Left lobe of liver (tissue), 2 donors: ENCODE results near the gene OR10G3. TPM values are rescaled to one million over a fixed set of nuclear protein-coding genes. Genes with fewer than 3 reads are reported as not detected.

Source experiments
- ATAC-seq: fragments of 200-7000 bp; cut with Tn5 transposase; one replicate; pipeline ENCODE4 v1.9.1; 2020; ENCODE audit warnings: mild to moderate bottlenecking, moderate library complexity
- DNase-seq: peaks from one replicate; pipeline ENCODE4 v3.0.0-alpha.2; 2020; ENCODE audit warnings: low spot score
- total RNA-seq: library from RNA; stranded (reverse); gene quantifications from one replicate; pipeline ENCODE4 v1.2.1, GENCODE V29; 2021
- donor health status: DM: no; HTN: no; CAD: no; lungs with moderate emphysema.
- donor health status: DM: no; HTN: yes; CAD: no.

OR10G3 gene
- total RNA-seq, 1 donor from 2014 or later, result not detected

DNA sequence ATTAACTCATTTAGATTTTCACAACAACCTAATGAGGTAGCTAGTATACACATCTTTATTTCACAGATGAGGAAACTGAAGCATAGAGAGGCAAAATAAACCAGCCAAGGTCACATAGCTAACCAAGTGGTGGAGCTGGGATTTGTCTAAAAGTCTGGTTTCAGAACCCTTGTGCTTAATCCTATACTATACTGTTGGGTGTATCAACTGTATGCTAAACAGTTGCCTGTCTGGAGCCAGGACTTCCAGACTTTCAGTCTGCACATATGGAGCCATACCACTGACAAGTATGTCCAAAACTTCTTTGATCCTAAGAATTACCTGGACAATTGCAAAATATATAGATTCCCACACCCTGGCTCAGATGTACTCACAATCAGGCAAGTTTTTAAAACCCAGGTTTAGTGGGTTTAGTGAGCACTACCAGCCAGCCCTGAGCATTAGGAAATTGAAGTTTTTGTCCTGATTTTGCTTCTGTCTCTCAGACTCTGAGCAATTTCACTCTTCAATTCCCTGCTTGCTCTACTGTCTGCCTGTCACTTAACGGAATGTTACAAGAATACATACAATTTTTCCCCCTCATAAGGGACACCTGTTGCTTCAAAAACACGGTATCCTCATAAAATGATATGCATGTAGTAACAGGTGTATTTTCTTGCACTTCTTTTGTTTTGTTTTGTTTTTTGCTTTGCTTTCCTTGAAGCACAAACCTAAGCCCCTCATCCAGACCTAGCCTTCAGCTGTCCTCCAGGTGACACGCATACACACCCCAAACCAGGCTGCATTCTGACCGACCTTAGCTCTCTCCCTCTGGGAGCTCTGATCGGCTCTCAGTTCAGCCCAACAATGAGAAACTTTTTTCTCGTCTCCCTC is 44.1 kb downstream of the OR10G3 start:
- DNase-seq, result no peak
- ATAC-seq, result no peak

DNA sequence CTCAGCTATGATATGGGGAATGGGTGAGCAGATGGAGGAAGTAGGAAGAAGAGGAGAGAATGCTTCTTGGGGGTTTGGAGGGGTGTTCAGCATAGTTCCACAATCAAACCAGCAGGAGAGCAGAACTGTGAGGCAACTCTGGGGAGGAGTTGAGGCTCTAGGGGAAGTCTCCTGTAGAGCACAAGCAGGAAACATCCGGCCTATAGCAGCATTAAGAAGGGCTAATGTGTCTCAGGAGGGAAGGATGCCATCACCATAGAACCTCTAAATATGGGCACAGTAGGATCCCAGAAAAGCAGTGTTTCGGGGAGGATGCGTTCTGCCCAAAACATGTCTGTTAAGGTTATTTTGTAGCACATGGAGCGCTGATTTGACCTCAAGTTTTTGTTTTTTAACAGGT is 45.3 kb downstream of the OR10G3 start:
- ATAC-seq (no peak), DNase-seq (no peak)

DNA sequence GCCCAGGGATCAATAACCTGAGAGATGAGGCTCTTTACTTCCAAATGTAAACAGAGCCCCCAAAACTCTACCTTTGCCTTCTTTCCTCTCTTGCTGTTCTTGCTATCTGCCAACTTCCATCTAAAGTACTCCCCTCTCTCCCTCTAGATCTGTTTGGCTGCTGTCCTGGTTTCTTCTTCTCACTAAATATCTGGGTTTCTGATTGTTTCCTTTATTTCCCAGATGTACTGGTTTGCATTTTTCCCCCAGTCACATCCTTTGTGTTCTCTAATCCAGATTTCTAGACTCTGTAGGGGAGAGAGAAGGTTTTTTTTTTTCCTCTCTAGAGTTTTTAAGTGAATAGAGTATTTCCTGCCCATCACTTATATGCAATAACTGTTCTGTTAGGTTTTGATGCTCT is 46.6 kb downstream of the OR10G3 start:
- DNase-seq (no peak), ATAC-seq (no peak)

DNA sequence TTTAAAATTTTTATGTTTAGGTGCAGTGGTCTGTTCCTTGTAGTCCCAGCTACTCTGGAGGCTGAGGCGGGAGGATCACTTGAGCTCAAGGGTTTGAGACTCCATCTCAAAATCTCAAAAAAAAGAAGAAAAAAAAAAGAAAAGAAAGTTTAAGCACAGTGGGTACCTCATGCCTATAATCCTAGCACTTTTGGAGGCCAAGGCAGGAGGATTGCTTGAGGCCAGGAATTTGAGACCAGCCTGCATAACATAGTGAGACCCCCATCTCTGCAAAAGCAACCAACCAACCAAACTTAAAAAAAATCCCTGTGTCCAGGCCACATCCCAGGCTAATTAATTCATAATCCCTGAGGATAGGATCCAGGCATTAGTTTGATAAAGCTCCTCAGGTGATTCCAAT is 50.4 kb downstream of the OR10G3 start:
- ATAC-seq (no peak), DNase-seq (no peak)

DNA sequence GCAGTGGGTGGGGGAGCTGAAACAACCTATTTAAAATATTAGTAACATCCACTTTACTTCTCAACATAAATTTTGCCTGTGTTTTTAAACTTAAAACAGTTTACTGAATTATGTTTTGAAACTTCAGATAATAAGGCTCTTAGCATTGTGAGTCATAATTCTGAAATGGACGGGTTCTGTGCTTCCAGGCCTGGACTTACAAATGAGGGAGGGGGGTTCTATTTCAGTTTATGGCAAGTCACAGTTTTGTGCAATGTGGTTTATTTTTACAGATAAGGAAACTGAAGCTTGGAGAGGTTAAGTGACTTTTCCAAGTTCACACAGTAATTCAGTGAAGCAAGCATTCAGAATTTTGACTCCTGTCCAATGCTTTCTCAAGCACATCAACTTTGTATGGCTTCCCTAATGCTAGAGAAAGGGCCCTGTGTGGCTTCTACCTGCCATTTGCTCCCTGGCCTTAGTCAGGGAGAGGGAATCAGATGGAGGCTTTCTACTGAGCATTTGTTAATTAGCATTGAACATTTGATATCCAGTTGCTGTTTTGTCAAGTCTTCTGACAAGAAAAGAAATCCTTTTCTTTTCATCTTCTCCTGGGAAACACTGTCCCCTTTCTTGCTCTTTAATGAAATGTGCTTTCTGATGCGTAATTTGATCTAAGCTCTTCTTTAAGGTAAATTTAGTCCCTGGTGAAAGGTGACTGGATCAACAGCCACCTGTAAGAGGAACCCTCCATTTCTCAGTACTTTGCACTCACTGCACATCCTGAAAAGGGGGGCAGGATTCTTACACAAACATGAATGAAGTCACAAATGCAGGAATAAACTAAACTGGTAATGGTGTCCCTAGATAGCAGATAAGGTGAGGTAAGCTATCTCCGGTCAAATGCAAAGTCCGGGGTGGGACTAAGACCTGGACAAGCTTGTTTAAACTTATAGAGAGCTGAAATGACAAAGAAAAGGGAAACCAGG is 51.2 kb downstream of the OR10G3 start:
- DNase-seq, result no peak
- no peak for ATAC-seq

DNA sequence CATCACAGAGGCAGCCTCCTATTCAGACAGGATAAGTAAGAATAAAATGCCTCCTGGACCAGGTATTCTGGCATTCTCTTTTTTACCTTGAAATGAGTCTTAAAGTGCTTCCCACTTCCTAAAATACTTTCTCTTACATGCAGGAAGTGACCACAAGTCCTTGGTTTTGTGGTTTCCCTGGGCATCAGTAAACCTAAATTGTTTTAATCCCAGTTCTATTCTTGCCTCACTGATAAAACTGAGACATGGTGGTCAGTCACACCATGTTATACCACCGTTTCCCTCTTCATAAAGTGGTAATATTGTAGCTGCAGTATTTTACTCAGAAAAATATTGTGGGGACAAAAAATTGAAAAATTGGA is 52.6 kb downstream of the OR10G3 start:
- ATAC-seq, result no peak
- DNase-seq, result no peak

DNA sequence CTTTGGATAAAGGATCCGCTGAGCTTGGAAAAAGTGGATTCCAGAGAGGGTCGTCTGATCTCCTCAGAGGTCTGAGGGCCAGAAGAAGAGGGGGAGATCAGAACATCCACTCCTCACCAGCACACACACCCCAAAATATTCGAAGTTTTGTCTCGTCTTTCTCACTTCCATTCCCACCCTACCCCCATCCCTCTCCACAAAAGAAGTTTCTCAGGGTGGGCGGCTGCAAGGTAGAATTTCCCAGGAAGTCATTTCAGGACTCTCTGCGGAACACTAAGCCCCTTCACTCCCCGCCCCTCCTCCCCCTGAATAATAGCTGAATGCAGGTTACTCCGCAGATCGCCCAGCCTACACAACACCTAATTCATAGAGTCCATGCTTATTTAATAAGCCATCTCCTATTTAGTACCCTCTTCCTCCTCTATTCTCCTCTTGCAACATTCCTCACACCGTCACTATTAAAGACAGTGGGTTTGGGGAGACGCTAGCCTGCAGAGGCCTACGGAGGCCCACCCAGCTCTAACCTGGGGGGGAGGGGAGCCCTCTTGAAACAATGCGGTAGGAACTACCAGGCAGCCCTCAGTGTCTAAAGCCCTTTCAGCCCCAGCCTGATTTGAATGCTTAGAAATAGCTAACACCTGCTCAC is 53.1 kb downstream of the OR10G3 start:
- no peak for DNase-seq
- ATAC-seq, result no peak

DNA sequence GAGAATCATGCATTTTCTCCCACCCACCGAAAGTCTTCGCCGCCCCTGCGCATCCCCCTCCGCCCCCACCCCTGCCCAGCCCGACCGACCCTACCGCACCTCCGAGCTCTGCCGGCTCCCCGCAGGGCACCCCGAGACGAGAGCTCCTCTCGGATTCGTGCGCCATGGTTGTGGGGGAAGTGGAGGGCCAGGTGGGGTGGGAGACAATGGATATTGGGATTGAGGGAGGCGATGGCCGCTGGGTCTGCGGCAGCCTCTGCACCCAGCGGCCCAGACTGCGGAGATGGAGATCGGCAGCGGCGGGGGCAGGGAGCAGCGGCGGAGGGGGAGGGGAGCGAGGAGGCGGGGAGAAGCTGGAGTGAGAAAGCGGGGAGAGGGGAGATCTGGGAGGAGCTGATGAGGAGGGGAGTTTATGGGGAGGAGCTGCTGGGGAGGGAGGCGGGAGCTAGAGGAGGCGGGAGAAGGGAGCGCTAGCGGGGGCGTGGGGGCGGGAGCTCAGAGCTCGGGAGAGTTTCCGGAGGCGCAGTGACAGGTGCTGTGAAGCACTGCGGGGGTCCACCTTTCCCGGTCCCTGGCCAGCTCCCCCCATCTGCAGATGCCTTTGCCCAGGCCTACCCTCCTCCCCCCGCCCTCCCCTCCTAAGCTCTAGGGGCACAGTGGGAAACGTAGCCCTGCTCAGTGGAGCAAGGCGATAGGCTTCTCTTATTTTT is 53.8 kb downstream of the OR10G3 start, which contains the start of gene SALL2:
SALL2 (minus strand) TSS at position 385 of the 710 bp plus-strand sequence; CDS start at position 166, 219 bp downstream.
- peak; percentile 86 for ATAC-seq

DNA sequence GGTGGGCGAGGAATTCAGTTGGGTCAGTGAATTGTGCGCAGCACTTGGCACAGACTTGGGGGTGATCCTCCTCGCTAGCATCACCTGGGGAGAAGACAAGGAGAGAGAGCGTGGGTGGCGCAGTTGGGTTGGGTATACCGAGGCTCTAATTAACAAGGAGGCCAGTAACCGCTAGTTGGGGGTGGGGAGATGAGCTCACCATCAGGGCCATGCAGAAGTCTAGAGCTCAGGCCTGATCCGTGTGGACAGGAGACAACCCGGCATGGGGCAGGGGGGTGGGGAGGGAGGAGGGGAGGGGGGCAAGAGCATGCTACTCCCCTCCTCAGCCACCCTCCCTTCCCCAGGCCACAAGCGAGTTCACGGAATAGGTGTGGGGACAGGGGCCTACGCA is 54.3 kb downstream of the OR10G3 start:
- DNase-seq (no peak), ATAC-seq (no peak)

More for the DNA sequence above, 53.8 kb downstream of the OR10G3 start, which contains the start of gene SALL2:
- peak; percentile 52 for DNase-seq

DNA sequence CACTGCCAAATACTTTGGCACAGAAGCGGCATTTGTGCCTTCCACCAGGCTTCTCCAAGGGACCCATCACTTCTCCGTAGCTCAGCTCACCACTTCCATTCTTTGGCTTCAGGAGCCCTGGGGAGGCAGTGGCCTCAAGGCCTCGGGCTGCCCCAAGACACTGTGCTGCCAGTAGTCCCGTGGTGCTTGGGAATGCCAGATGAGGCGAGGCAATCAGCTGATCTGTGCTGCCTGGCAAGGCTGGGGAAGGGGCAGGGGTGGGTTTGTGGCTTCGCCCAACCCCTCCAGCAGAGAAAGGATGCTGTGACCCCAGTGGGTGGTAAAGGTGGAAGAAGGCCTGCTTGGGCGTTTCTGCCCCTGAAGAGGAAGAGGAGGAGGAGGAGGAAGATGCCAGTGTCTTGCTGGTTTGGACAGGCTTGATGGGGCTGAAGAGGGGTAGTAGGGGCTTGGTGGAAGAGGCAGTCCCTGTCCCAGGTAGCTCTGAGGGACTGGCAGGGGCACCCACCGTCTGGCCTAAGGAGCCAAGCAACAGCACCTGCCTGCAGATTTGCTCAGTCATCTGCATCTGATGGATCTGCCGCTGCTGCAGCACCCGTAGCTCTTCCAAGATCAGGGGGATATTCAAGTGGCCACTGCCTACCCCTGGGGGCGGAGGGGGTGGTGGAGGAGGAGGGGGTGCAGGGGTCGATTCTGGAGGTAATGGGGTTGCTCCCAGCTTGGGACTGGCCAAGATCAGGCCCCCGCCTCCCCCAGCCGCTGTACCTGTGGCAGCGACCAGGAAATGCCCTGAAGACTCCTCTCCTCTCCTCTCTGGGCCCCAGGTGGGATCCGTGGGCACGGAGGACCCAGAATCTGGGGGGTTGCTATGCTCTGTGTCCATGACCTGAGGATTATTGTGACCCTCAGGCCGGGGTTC is 55.0 kb downstream of the OR10G3 start:
- ATAC-seq (no peak), DNase-seq (no peak)

DNA sequence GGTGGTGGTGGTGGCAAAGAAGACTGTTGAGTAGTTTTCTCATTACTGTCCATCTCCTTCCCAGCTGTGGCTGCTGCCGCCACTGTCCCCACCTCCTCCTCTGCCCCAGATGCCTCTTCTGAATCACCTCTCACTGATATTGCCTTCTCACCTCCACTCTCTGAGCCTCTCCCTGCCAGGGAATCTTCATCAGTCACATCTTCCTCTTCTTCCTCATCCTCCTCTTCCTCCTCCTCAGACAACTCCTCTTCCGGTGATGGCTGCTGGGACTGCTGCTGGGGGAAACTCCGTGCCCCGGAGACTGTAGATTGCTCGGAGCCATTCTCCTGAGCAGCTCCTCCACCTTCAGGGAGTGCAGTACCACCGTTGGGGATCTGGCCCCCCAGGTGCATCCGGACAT is 56.7 kb downstream of the OR10G3 start:
- ATAC-seq, result no peak
- no peak for DNase-seq

DNA sequence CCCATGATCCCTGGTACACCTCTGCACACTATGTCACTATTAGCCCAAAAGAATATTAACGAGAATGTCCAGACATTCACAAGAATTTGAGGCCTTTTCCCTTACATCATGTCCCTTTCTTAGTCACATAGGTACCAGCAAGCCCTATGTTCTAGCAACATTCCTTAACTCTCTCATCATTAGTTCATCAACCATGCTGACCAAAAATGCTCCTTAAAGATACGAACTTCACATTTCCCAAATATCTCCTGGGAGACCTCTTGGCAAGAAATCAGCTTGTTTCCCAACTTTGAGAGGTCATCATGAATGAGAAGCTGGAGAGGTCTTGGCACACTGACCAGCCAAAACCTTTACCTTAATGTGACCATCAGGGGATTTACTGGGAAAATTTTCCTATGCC is 58.4 kb downstream of the OR10G3 start:
- no peak for ATAC-seq
- no peak for DNase-seq

DNA sequence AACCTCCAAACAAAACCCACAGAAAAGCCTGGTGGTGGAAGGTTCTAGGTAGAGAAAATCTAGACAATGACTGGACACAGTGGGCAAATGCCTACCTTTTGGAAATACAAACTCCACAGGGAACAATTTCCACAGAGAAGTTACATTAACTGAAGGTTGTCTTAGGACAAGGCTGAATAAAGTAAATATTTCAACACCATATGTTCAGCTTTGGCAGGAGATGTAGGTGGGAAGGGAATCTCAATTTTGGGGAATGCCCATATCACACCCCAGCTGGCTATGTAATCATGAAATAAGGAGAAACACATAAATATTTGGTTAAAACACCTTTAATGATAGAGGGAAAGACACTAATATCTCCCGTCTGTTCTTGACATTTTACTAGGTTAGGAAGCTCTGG is 59.1 kb downstream of the OR10G3 start:
- no peak for DNase-seq
- ATAC-seq, result no peak

DNA sequence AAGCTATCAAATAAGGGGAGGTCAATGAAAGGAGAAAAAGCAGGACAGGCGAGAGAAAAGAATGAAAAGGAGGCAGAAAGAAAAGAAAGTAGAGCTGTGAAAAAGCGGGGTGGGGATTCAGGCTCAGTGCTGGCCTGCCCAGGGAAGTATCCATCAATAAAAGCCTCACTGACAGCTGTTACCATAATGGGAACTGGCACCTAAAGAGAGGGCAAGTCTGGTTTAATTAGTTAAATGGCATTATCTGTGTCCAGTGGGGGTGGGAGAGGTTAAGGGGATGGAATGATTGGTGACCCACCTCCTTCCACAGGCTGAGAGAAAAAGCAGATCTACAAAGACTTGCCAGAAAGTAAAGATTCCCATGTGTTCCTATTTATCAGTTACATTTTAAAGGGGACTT is 61.2 kb downstream of the OR10G3 start:
- DNase-seq (no peak), ATAC-seq (no peak)

Other genes with a start within 250 kb of the OR10G3 start
- 14.9 TPM for gene SUPT16H, start 196.1 kb downstream of the OR10G3 start, total RNA-seq
- gene CHD8, start 124.0 kb downstream of the OR10G3 start, total RNA-seq, result 23.4 TPM
- gene RAB2B, start 103.1 kb downstream of the OR10G3 start, total RNA-seq, result 7.1 TPM
- gene TOX4, start 102.9 kb downstream of the OR10G3 start, total RNA-seq, result 28.0 TPM
- 13.4 TPM for gene METTL3, start 68.7 kb downstream of the OR10G3 start, total RNA-seq
- 0.68 TPM for gene SALL2, start 53.7 kb downstream of the OR10G3 start, total RNA-seq
- not detected for gene OR10G2, start 54.9 kb upstream of the OR10G3 start, total RNA-seq
- not detected for gene OR4E2, start 73.8 kb upstream of the OR10G3 start, total RNA-seq
- gene OR4E1, start 93.7 kb upstream of the OR10G3 start, total RNA-seq, result not detected